Muscle of back (tissue), 11 donors: ENCODE measurements around the gene CAMTA1. TPM values are rescaled to one million over a fixed set of nuclear protein-coding genes. Genes with fewer than 3 reads are reported as not detected.
"Not testable (repeated sequence)": the region's sequence is repeated elsewhere in the genome, so short reads cannot be mapped to it uniquely, and the experiment has no call there.

ENCODE experiments used
- DNase-seq, 3 donors: peaks; one replicate each; pipeline versions ENCODE4 v3.0.0 to v3.0.0-alpha.2; 2013
- polyA plus RNA-seq, 10 donors: library from polyadenylated mRNA; unstranded; fragments of 120-200 nt; gene quantifications; one replicate each; pipeline ENCODE4 v1.2.1, GENCODE V29; 2013; ENCODE audit not compliant: insufficient read length in 10 of 10

CAMTA1 gene
- polyA plus RNA-seq, 10 donors, result 36.4 to 49.7 (median 44.0) TPM

DNA sequence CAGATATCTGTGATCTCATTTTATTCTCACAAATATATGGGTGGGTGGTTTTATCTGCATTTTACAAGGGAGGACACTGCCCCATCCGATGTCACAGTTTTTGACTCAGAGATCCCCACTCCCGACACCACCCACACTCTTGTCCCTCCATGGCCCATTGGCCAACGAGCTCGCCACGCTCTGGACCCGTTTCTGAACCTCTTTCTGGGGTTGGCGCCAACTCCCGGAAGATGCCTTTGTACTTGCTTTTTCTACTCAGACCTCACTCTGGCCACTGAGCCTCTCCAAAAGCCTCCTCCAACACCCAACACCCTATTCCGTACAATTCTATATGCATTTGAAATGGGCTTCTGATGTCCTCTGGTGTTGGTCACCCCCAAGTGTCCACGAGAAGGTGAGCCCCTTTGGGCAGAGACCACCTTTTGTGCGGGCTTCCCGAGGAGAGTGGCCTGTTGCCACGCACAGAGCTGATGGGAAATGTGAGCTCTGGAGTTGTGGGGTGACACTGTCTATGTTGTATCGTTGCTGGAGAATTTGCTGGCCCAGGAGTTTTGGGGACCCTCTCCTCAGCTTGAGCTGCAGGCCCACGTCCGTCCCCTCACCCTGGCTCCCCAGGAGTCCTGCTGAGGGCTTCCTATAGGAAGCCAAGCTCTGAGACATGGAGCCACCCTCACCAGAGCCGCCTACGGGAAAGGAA lies 618.9 kb downstream of the CAMTA1 start:
- DNase-seq, result no peak

DNA sequence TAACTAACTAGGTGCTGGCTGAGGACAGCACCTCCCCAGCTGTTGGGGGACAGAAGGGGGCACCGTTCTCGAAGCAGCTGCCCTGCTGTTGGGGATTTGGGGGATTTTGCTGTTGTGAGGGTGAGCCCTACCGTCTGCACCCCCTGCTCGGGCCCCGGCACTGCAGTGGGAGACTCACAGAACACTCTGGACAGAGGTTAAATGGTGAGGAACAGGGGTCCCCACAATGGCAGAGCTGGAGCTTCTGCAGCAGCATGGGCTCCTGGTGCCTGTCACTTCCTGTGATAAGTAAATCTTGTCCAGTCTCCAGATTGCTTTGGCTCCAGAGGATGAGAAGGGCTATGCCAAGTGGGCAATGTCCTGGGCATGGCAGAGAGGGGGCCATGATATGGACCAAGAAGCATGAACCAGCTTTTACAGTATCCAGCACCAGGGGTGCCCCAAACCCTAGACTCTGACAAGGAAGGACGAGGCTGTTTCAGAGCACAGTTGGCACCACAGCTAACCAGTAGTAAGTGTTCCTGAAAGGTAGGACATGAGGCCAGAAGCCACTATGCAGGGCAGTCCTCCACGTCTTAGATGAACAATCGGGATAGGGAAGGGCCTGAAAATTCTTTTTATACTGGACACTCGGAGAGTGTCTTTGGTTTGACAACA lies 620.7 kb downstream of the CAMTA1 start:
- DNase-seq, result no peak

DNA sequence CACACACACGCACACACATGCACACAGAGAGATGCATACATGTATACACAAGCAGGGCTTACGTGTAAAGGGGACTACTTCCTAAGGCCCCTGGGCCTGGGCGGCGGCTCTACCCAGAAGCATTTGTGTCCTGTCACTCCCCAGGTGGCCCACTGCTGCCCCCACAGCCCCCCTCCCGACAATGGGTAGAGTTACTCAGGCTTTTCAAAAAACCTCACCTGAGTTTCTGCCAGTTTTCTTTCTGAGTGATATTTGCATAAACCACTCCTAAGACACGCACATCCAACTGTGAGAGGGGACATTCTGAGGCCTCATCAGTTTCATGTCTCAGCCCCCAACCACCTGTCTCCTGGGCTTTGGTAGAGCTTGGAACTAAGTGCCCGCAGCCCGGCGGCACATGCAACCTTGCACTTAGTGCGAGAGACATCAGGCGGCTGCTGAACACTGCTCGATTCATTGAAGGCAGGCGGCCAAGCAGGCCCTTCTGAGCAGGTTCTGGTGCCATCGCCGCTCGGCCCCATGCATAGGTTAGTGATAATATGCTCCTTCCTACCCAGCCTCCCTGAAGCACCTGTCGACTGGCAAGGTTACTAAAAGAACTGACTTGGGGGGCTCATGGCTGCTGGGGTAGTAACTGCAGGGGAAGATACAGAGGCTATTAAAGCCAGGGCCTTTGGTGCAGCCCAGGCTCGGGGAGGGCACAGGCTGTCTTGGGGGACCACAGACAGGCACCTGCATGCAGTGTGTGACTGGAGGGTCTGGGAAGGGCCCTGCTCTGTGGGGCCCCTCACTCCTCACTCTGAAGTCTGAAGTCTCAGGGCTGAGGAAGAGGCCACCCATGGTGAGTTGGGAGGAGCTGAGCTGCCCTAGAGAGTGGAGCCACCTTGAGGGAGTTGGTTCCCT lies 621.6 kb downstream of the CAMTA1 start:
- no peak for DNase-seq

DNA sequence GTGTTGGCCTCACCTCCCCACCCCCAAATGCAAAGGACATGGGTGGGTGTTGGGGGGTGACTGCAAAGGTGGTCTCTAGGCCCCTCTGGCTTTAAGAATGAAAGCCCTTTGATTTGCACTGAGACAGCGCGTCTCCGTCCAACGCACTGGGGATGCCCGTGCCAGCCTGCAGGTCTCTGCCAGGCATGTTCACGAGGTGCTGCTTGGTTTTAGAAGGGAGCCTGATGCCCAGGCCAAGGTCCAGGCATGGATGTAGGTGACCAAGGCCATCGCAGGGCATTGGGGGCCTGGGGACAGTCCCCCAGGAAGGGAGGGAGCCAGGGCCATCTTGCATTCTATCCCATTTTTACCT lies 622.3 kb downstream of the CAMTA1 start:
- DNase-seq, result no peak

DNA sequence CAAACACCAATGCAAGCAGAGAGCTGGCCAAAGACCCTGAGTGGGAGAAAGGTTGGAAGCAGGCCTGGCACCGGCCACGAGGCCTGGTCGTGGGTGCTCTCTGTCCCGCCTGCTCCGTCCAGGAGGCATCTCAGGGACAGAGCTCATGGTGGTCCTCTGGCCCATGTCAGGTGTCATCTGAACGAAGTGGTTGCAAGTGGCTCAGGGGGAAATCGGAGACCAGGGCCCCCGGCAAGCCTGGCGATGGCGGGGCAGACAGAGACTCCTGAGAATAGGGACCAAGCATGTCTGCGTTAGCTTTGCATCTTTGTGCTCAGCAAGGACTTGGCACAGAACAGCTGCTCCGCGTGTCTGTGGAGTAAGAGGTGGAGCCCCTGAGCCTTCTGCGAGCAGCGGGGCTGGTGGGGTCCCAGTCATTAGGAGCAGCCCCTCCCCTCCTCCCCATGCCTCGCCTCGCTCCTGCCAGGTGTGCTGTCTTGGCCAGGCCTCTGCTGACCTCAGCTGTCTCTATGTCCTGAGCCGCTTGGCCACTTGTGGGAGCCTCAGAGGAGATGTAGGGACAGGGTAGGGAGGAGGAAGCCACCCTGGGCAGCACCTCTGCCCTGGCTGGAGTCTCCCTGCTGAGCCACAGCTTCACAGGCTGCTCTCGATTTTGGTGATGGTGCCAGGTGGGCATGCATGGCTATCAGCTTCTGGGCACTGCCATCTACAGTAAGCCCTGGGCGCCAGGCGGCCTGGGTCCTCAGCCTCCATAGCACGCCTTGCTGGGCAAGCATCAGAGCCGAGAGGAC lies 622.9 kb downstream of the CAMTA1 start:
- DNase-seq, result no peak

DNA sequence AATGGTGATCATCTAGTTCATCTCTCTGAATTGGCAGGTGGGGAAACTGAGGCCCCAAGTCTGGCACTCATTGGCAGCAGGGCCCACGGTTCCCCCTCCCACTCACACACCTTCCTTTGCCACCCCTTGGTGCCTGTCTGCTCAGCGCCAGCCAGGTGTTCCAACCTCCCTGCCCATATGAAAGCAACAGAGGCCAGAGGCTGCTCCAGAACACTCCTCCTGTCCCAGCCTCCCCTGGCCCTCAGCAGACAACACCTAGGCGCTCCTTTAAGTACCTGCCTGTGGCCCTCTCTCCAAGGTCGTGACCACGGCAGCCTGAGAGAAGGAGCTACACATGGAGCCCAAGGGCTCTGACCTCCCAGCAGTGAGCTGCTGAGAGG lies 623.5 kb downstream of the CAMTA1 start:
- no peak for DNase-seq

DNA sequence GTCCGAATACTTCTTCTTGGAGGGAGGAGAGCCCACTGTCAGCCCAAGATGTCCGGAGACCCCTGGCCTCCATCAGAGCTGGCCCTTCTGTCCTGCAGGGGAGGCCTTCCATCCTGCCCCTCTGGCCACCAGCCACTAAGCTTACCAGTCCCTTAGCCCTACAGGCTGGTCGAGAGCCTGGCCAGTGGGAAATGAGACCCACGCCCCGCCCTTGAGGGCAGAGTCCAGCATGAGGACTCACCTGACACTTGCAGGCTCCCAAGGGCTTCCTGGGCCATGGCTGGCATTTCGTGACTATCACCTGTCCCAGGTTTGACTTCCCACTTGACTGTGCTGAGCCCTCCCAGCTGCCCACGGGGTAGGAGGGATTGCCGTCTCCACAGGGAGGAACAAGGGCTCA lies 624.0 kb downstream of the CAMTA1 start:
- no peak for DNase-seq

DNA sequence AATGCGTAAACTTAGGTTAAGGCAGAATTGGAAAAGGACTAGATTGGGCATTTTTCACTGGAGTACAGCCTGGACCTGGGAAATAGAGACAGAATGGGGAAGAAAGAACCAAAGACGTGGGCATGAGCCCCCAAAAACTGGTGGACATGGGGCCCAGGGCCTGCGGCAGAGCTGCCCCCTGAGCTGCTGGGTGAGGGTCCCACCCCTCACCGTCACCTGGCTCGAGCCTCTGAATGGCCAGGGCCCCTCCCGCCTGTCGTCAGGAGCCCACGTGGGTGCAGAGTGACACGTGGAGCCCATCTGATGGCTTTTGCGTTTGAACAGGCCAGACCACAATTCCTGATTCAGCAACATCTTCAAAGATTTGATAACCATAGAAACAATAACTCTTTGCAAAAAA lies 624.9 kb downstream of the CAMTA1 start:
- no peak for DNase-seq

DNA sequence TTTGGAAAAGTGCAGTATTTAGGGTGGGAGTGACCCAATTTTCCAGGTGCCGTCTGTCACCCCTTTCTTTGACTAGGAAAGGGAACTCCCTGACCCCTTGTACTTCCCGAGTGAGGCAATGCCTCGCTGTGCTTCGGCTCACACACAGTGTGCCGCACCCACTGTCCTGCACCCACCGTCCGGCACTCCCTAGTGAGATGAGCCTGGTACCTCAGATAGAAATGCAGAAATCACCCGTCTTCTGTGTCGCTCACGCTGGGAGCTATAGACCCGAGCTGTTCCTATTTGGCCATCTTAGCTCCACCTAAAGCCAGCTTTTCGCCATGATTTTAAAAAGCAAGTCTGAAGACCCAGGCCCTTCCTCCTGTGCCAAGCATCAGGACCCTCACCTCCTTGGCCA lies 632.4 kb downstream of the CAMTA1 start:
- not testable (repeated sequence) for DNase-seq

DNA sequence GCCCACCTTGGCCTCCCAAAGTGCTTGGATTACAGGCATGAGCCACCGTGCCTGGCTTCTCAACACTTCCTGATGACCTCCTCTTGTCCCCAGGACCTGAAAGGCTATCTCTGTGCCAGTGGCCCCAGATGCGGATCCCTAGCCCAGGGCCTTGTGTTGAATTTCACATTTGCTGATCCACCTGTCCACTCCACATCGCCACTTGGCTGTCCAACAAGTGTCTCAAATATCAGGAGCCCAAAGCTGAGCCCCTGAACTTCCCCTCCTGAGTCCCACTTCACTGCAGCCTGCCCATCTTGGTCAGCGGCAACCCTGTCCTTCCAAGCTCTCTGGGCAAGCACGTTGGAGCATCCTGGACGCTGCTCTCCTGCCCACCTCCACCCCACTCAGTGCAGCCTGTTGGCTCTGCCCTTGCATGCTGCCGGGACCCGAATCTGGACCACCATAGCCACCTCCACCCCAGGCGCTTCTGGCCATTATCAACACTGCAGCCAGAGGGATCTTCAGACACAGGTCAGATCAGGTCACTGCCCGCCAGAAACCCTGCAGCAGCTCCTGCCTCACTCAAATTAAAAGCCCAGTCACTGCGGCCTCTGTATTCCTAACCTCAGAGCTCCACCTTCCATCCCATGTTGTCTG lies 633.3 kb downstream of the CAMTA1 start:
- no peak for DNase-seq

DNA sequence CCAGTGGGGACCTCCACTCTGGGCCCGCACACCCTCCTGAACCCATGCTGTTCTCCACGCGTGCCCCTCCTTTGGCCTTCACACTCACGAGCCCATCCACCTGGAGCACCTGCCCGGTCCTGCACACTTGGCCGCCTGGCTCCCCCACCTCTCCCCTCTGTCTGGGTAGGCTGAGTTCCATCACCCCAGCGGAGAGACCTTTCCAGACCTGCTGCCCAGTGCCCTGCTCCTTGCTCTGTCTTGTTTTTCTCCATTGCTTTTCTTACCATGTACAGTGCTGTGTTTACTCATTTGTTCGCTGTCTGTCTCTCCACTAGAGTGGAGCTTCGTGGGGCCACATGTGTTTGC lies 634.8 kb downstream of the CAMTA1 start:
- no peak for DNase-seq

DNA sequence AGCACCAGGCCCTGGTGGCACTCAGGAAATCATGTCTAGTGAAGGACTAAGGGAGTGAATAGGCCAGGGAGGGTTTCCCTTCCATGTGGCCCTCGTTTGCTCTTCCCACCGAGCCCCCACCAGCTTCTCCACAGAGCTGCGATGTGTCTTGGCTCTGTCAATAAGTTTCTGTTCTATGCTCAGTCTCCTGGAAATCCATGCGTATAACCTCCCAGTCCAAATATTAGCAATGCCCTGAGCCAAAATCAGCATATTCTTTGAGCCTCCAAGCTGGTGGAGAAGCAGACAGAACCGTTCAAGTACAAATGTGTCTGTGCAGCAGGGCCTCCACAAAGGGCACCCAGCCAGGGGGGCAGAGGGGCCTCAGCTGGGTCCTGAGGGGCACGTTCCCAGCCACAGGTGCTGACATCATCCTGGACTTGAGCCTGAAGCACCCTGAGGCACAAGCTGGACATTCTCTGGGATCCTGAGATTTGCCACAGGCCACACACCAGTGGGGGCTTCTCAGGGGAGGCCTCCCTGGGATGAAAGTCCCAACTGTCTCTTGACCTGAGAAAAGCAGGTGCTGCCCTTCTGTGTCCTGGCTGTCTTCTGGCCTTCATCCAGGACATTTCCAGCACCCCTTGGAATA lies 635.3 kb downstream of the CAMTA1 start:
- peak in 1 of 3 donors; percentile 41 for DNase-seq

DNA sequence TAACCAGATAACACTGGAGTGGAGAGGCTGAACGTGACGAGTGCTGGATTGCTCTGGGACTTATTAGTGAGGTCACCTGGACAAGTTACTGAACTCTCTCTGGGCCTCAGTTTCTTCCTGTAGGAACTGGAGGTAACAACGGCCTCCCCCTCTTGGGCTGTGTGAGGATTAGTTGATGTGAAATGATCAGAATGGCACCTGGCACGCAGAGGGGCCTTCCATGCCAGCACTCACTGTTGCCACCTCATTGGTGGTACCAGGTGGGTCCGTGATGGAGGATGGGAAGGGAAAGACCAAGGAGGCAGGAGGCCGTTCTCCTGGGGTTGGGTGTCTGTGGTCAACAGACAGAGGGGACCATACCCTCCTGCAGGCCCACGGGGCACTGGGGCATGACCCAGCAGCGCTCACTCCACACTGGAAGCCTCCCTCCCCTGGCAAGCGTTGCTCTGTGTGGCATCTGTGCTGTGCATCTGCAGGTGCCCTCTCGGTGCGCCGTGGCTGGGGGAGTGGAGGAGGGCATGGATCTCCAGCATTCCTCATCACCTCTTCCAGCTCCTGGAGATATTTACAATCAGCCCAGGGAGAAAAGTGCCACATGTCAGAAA lies 636.3 kb downstream of the CAMTA1 start:
- no peak for DNase-seq

DNA sequence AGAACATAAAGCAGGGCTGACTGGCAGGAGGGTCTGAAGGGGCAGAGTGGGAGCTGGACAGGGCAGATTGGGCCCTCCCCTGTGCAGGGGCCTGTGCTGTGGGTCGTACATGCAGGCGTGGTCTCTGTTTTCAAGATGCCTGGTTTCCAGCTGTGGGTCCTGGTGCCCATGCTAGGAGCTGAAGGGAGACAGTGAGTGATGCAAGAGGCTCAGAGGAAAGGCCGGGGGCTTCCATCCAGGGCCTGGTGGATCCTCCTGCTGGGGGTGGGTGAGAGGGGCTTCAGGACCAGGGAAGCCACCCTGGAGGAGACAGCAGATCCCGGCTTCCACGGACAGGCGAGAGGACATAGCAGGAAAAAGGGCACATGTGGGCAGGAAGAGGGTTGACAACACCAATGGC lies 636.8 kb downstream of the CAMTA1 start:
- no peak for DNase-seq

DNA sequence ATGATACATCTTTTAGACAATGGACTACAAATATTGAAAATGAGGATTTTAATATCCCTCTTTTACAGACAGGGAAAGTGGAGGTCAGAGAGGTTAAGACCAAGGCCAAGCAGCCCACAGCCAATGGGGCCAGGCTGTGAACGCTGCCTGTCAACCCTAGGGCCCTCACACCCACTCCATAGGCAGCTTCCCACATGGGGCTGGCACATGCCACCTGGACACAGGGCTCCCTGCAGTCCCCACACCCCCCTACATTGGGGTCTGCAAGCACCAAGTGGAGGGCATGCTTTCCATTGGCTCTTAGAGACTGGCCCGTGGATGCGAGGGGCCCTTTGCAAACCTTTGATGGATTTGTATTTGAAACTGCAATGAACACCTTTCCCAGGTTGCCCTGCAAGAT lies 637.3 kb downstream of the CAMTA1 start:
- no peak for DNase-seq

DNA sequence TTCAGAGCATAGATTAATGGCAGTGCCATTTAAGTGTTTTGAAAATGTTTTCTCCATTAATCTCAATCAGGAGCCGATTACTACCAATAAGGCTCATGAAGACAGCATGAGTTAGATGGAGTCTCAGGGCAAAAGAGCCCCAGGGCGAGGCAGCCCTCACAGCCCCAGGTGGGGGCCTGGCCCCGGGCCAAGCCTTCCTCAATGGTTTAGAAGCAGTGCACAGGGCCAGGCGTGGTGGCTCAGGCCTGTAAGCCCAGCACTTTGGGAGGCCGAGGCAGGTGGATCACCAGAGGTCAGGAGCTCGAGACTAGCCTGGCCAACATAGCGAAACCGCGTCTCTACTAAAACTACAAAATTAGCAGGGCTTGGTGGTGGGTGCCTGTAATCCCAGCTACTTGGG lies 637.7 kb downstream of the CAMTA1 start:
- no peak for DNase-seq

DNA sequence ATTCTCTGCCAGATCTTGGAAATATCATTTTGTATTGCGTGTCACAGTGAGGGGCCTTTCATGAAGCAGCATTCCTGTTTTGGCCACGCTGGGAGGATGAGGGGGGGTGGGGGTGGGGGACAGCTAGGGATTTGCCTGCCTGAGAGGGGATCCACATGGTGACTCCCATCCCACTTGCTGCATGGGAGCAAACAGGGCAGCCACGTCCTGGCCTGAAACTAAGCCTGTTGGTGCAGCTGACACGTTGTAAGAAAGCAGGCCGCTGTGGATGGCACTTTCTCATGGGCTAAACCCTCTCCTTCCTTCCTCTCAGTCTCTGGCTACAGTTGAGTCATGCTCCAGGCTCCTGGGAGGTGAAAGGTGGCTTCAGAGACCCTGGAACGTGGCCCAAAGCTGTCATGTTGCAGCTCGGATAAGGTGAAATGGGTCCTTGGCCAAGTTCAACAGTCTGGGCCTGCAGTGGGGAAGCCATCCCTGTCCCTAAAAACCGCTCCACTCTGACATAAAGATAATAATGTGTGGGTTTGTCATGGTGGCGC lies 639.2 kb downstream of the CAMTA1 start:
- no peak for DNase-seq

DNA sequence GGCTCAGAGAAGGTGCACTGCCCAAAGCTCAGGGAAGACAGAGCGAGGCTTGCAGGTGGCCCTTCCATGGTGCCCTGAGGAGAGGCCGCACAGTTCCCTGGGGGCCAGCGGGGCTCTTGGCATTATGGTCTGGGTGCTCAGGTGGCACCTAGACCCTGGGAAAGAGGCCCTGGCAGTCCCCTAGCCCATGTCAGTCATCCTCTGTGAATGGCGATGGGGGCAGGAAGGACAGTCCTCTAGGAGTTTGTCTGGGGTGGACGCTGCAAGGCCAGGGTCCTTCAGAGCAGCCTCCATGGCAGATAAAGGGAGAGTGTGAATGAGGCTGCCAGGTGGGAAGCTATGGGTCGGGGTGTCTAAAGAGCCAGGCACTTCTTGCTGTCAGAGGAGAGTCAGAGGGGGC lies 640.0 kb downstream of the CAMTA1 start:
- no peak for DNase-seq

DNA sequence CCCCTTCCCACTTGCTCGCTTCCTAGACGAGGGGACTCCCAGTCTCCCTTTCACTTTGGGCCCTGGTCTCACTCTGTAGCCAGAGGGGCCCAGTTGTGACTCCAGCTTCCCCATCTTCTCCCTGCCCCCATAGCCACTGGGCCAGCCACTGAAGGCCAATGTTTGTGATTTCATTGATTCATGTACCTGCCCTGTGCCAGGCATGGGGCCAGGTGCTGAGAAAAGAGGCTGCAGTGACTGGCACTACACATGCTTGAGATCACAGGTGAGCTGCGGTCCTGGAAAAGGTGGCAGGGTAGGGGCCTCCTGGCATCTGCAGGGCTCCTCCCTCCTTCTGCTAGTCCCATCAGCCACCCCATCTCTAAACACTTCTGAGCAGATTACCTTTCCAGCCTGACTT lies 640.5 kb downstream of the CAMTA1 start:
- DNase-seq, result no peak
